Measurements from ENCODE around the gene GPER1. TPM values are rescaled to one million over a fixed set of nuclear protein-coding genes. Genes with fewer than 3 reads are reported as not detected.
A peak's percentile ranks its signal among the peaks of the same experiment; 100 is the strongest.

Gene GPER1
- total RNA-seq, 1 experiment from 2014 or later, result not detected

DNA sequence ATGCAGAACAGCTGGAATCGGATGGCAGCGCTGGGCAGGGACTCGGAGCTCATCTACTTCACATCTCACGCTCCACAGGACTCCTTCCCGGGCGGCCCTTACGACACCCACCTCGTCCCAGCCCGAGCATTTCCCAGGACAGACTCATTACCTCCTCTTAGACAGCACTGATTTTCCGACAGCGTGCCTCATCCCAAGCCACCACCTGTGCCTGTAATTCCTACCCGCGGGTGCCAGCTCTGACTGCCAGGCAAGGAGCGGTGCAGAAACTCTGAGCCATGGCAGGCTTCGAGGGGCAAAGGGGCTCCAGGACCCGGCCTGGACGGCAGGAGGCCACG lies 25.6 kb downstream of the GPER1 start:
- Mint-ChIP-seq H3K27me3 (ENCODE audit: low read depth) (no peaks in the 10 kb centered on the region), H3K9me3 (peaks cover 0 to 7% of the 10 kb centered on the region in 2 experiments; a peak in 3 of 5 replicates), H3K27ac (0 out of 7 replicates have a peak overlapping the region, but pooled peaks of 1 of the 3 experiments have one; percentile 30), H3K4me3 (no peak overlapping the region), H3K36me3 (ENCODE audit: insufficient read depth in 1 of 3, low read depth in 3 of 3) (peaks cover 8 to 13% (median 10%) of the 10 kb centered on the region in 3 experiments), H3K4me1 (no peaks in the 10 kb centered on the region)
- no peak for DNase-seq
- H4K8ac ChIP-seq (replicated peaks; ENCODE audit: insufficient read length, low read depth, low read length), result no peak overlapping the region
- no peak overlapping the region for H3K56ac ChIP-seq (ENCODE audit: insufficient read length, low read depth, low read length)
- H3K4me2 ChIP-seq (ENCODE audit: insufficient read depth, insufficient read length, low read length), result no peak overlapping the region
- no peak overlapping the region for H3K23ac ChIP-seq (ENCODE audit: insufficient read length, low read depth, low read length)
- no peak overlapping the region for H2BK12ac ChIP-seq (ENCODE audit: insufficient read length, low read depth, low read length)
- no peak overlapping the region for H3K4ac ChIP-seq (ENCODE audit: low read depth, low read length)
- H4K5ac ChIP-seq (ENCODE audit: insufficient read length, low read depth, low read length), result no peak overlapping the region
- no peak overlapping the region for H2BK15ac ChIP-seq (ENCODE audit: low read depth, low read length)
- H3K79me2 ChIP-seq (ENCODE audit: insufficient read depth, low read length), result peaks cover 2% of the 10 kb centered on the region; the same call in 1 of the 2 replicates
- H2BK5ac ChIP-seq (ENCODE audit: insufficient read length, low read length), result no peak overlapping the region
- H3K9me3 ChIP-seq (ENCODE audit: control insufficient read depth, low read depth, low read length), result no peaks in the 10 kb centered on the region
- H4K91ac ChIP-seq (ENCODE audit: insufficient read length, low read depth, low read length), result no peak overlapping the region
- no peak overlapping the region for H3K18ac ChIP-seq (ENCODE audit: insufficient read length, low read depth, low read length)
- no peaks in the 10 kb centered on the region for H3K4me1 ChIP-seq (ENCODE audit: insufficient read depth, low read length)
- H3K27ac ChIP-seq (ENCODE audit: insufficient read length, low read depth, low read length), result no peak overlapping the region
- no peak overlapping the region for H2BK20ac ChIP-seq (ENCODE audit: low read depth, low read length, poor library complexity, severe bottlenecking)
- H3K79me1 ChIP-seq (ENCODE audit: insufficient read depth, low read depth, low read length, poor library complexity, severe bottlenecking), result peaks cover 8% of the 10 kb centered on the region
- no peak overlapping the region for H3T11ph ChIP-seq (ENCODE audit: low read length)
- no peak overlapping the region for H2BK120ac ChIP-seq (ENCODE audit: low read depth, low read length, poor library complexity, severe bottlenecking)
- H3K9ac ChIP-seq (ENCODE audit: extremely low read depth, insufficient read length, low read length), result no peak overlapping the region
- whole genome bisulfite sequencing (ENCODE audit: extremely low coverage, insufficient read length, low lambda C conversion rate), result no CpG with 5 or more reads among the region's 18 CpGs
- no peaks in the 10 kb centered on the region for H3K27me3 ChIP-seq (ENCODE audit: insufficient read depth, low read length)
- no peak overlapping the region; the same call in 1 of the 2 replicates for H3K14ac ChIP-seq (ENCODE audit: insufficient read depth, low read length)
- H2AK5ac ChIP-seq (ENCODE audit: insufficient read length, low read length), result no peak overlapping the region
- H3K23me2 ChIP-seq (ENCODE audit: insufficient read length, low read depth, low read length, poor library complexity, severe bottlenecking), result no peaks in the 10 kb centered on the region
- no peak overlapping the region for H2AFZ ChIP-seq (ENCODE audit: low read length)
- TF ChIP-seq, protein P1, sequence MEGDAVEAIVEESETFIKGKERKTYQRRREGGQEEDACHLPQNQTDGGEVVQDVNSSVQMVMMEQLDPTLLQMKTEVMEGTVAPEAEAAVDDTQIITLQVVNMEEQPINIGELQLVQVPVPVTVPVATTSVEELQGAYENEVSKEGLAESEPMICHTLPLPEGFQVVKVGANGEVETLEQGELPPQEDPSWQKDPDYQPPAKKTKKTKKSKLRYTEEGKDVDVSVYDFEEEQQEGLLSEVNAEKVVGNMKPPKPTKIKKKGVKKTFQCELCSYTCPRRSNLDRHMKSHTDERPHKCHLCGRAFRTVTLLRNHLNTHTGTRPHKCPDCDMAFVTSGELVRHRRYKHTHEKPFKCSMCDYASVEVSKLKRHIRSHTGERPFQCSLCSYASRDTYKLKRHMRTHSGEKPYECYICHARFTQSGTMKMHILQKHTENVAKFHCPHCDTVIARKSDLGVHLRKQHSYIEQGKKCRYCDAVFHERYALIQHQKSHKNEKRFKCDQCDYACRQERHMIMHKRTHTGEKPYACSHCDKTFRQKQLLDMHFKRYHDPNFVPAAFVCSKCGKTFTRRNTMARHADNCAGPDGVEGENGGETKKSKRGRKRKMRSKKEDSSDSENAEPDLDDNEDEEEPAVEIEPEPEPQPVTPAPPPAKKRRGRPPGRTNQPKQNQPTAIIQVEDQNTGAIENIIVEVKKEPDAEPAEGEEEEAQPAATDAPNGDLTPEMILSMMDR (conservative IDR thresholded peaks at IDR 0.05), result no peak
- peaks cover 3% of the 10 kb centered on the region for H4K20me1 ChIP-seq (ENCODE audit: control insufficient read depth, insufficient read depth, insufficient read length)

All from H9 (cell line).